Peyer's patch (tissue), 4 donors: Measurements from ENCODE around the gene NKX2-4. TPM values are rescaled to one million over a fixed set of nuclear protein-coding genes. Genes with fewer than 3 reads are reported as not detected.

ENCODE experiments used
- DNase-seq, 3 donors: peaks; one replicate each; pipeline ENCODE4 v3.0.0-alpha.2; 2017 to 2019
- H3K27ac ChIP-seq, 4 donors: fragments of 200-600 bp; sonication (generic); one replicate each; pipeline ENCODE4 v1.5.1; 2016 to 2019
- H3K27me3 ChIP-seq, 2 donors: fragments of 200-600 bp; sonication (generic); one replicate each; pipeline ENCODE4 v1.5.1; 2019
- H3K36me3 ChIP-seq, 3 donors: fragments of 200-600 bp; sonication (generic); one replicate each; pipeline ENCODE4 v1.5.1; 2016 to 2019
- H3K4me1 ChIP-seq, 4 donors: fragments of 200-600 bp; sonication (generic); one replicate each; pipeline ENCODE4 v1.5.1; 2016 to 2019
- H3K4me3 ChIP-seq, 4 donors: fragments of 200-600 bp; sonication (generic); 1 replicate in 3 of 4; 2 replicates in 1 of 4; pipeline ENCODE4 v1.5.1; 2016 to 2019; ENCODE audit warnings: mild to moderate bottlenecking in 1 of 4
- H3K9me3 ChIP-seq, 4 donors: fragments of 200-600 bp; sonication (generic); one replicate each; pipeline ENCODE4 v1.5.1; 2016 to 2019; ENCODE audit warnings: mild to moderate bottlenecking in 1 of 4
- POLR2A ChIP-seq, 2 donors: fragments of 450-650 bp; IDR thresholded peaks; one replicate each; pipeline ENCODE4 v1.5.1; 2017; ENCODE audit warnings: antibody characterized with exemption in 2 of 2, mild to moderate bottlenecking in 2 of 2, moderate library complexity in 2 of 2
- total RNA-seq, 4 donors: library from RNA; depleted of rRNA; stranded (reverse); fragments of >200 nt; gene quantifications; one replicate each; pipeline ENCODE4 v1.1.0, GENCODE V29; 2016
- TF ChIP-seq, protein P1 (sequence below), 6 experiments: fragments of 450-650 bp in 4 of 6; fragments of 200-600 bp in 2 of 6; sonication (generic) in 1 of 6; IDR thresholded peaks; one replicate each; pipeline ENCODE4 v1.5.1; 2017 to 2019; ENCODE audit warnings: antibody characterized with exemption in 6 of 6, mild to moderate bottlenecking in 3 of 6, moderate library complexity in 1 of 6

Gene NKX2-4
- total RNA-seq, 4 donors from 2014 or later: not detected

DNA sequence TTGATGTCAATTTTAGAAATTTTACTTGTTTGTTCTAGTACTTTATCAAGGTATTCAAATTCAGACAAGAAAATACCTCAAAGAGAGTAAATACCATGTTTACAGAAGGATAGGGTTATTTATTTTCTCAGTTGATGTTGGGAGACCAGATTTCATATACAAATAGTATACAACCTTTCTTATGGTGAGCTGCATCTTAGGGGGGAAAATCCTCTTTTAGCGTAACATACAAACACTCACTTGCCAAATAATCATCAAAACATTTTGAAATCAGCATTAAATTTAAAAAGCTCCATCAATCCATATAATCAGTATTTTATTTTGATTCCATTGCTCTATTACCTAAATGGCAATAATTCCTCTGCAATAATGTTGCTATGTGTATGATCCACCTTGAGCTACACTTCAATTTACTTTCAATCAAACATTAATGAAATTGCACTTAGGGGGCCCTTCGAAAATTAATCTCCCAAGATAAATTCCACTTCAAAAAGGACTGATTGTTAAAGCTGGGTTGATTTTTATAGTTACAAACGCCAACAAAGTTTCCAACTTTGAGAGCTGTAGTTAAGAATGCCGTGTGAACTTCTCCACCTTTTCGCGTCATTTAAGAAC is 2.2 kb downstream of the NKX2-4 start:
- no peak for DNase-seq

DNA sequence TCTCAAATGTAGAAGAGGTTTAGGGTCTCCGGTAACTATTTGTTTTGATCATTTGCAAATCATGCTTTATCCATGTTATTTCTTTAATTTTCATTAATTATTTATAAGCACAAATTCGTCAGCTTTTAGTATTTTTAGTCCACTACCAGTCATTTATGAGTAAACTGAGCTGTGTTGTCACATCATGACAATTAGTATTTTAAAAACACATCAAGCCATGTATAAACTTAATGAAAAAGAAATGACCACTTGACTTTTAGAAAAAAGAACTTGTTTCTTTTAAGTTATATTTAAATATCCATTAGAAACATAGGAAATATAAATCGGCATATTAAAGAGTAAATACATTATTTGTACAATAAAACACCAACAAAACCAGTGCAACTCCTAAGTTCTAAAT is 2.8 kb downstream of the NKX2-4 start:
- Histone ChIP-seq H3K9me3 (no peaks in the 10 kb centered on the region), H3K36me3 (peaks cover 0 to 6% (median 0%) of the 10 kb centered on the region in 3 donors), H3K27me3 (peaks cover 0 to 61% of the 10 kb centered on the region in 2 donors), H3K4me3 (no peak overlapping the region), H3K4me1 (peaks cover 0 to 30% (median 9%) of the 10 kb centered on the region in 4 donors), H3K27ac (no peak overlapping the region)
- DNase-seq: no peak
- TF ChIP-seq, protein P1, sequence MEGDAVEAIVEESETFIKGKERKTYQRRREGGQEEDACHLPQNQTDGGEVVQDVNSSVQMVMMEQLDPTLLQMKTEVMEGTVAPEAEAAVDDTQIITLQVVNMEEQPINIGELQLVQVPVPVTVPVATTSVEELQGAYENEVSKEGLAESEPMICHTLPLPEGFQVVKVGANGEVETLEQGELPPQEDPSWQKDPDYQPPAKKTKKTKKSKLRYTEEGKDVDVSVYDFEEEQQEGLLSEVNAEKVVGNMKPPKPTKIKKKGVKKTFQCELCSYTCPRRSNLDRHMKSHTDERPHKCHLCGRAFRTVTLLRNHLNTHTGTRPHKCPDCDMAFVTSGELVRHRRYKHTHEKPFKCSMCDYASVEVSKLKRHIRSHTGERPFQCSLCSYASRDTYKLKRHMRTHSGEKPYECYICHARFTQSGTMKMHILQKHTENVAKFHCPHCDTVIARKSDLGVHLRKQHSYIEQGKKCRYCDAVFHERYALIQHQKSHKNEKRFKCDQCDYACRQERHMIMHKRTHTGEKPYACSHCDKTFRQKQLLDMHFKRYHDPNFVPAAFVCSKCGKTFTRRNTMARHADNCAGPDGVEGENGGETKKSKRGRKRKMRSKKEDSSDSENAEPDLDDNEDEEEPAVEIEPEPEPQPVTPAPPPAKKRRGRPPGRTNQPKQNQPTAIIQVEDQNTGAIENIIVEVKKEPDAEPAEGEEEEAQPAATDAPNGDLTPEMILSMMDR (IDR thresholded peaks at IDR 0.05): no peak
- TF ChIP-seq POLR2A (IDR thresholded peaks at IDR 0.05): no peak

More for the DNA sequence above, 2.2 kb downstream of the NKX2-4 start:
- H3K9me3 ChIP-seq: no peaks in the 10 kb centered on the region
- H3K4me1 ChIP-seq: peaks cover 0 to 30% (median 9%) of the 10 kb centered on the region in 4 donors
- H3K27ac ChIP-seq: no peak overlapping the region
- TF ChIP-seq, protein P1 (IDR thresholded peaks at IDR 0.05): no peak
- no peak for TF ChIP-seq POLR2A (IDR thresholded peaks at IDR 0.05)
- H3K4me3 ChIP-seq: no peak overlapping the region
- H3K27me3 ChIP-seq: peaks cover 0 to 64% of the 10 kb centered on the region in 2 donors
- H3K36me3 ChIP-seq: no peaks in the 10 kb centered on the region

DNA sequence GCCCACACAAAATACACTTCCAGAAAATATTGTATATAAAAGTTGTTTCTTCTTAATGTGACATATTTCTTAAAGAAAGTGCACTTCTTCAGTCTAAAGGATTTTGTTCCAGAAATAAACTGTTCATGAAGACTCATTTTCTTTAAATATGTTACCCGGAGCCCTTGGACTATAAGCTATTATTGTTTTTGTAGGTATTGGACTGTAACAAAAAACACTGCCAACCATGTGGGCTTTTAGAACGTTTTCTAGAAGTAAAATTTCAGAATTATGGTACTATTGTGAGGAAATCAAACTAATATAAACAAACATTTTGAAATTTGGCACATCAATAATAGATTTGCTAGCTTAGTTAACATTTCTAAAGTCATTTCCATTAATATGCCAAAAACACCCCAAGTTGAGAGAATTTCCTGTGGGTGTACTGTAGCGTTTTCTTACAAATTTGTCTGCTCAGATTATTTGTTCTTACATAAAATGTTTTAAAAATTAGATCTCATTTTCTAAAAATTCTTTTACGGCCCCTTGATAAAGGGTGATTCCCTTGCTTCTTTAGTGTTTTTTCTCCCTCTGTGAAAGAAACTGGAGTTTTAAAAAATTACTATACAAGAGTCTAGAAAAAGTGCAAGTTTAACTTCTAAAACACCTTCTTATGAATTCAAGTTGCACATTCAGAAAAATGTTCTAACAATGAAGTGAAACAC is 3.4 kb downstream of the NKX2-4 start:
- TF ChIP-seq, protein P1 (IDR thresholded peaks at IDR 0.05): no peak
- TF ChIP-seq POLR2A (IDR thresholded peaks at IDR 0.05): no peak
- Histone ChIP-seq H3K36me3 (peaks cover 0 to 12% (median 0%) of the 10 kb centered on the region in 3 donors), H3K27ac (no peak overlapping the region), H3K4me3 (no peak overlapping the region), H3K9me3 (no peaks in the 10 kb centered on the region), H3K4me1 (peaks cover 0 to 30% (median 9%) of the 10 kb centered on the region in 4 donors), H3K27me3 (peaks cover 0 to 61% of the 10 kb centered on the region in 2 donors)
- no peak for DNase-seq

DNA sequence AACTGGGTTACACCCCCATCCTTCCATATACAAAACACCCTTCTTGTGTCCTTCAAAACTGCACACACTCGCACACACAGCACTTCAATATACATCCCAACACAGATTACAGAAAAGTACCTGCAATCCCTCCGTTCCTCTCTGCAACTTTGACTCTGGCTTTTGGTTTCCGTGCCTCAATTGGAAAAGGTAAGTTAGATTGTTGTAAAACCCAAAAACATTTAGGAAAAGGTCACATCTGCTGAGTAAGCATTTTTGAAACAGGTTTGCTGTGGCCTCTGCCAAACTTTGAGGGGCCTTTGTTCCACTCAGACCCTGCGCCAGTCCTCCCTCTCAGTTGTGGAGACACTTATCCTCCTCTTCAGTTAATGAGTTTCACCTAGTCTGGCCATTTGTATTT is 4.2 kb downstream of the NKX2-4 start:
- H3K4me1 ChIP-seq: peaks cover 0 to 30% (median 9%) of the 10 kb centered on the region in 4 donors
- no peak for DNase-seq
- no peak overlapping the region for H3K27ac ChIP-seq
- H3K4me3 ChIP-seq: no peak overlapping the region
- no peaks in the 10 kb centered on the region for H3K9me3 ChIP-seq
- peaks cover 0 to 12% (median 0%) of the 10 kb centered on the region in 3 donors for H3K36me3 ChIP-seq
- H3K27me3 ChIP-seq: peaks cover 0 to 61% of the 10 kb centered on the region in 2 donors
- no peak for TF ChIP-seq POLR2A (IDR thresholded peaks at IDR 0.05)
- TF ChIP-seq, protein P1 (IDR thresholded peaks at IDR 0.05): no peak

DNA sequence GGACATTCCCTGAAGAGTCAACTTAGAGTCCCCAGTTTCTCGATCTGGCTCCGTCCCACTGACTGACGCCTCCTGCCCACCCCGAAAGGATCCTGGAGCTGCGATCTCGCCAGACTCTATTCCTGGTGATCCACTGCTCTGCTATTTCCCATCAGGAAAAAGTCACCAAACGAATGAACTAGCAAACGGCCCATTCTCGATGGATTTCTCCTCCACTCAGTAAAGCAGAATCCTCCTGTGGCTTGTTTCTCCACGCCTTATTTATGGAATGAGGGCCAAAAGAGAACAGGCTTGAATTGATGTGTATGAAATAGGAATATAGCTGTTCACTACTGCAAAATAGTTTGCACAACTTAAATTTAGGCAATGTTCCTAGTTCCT is 5.4 kb downstream of the NKX2-4 start:
- DNase-seq: no peak
- Histone ChIP-seq H3K4me3 (no peak overlapping the region), H3K36me3 (peaks cover 0 to 20% (median 0%) of the 10 kb centered on the region in 3 donors), H3K27ac (no peak overlapping the region), H3K9me3 (no peaks in the 10 kb centered on the region), H3K27me3 (peaks cover 0 to 53% of the 10 kb centered on the region in 2 donors), H3K4me1 (peaks cover 0 to 24% (median 7%) of the 10 kb centered on the region in 4 donors)
- no peak for TF ChIP-seq POLR2A (IDR thresholded peaks at IDR 0.05)
- TF ChIP-seq, protein P1 (IDR thresholded peaks at IDR 0.05): no peak
